WTC11 (cell line): Measurements from ENCODE around the gene KMT2A.

Experiments
- FOXP1 ChIP-seq: sonication (generic); formaldehyde crosslinking; IDR thresholded peaks from 2 replicates; pipeline ENCODE4 v1.8.0; 2022; ENCODE audit warnings: missing genetic modification reagents, mild to moderate bottlenecking, moderate library complexity, borderline replicate concordance
- TF ChIP-seq, protein P1 (sequence below): fragments of 200-600 bp; IDR thresholded peaks from 2 replicates; pipeline ENCODE4 v1.8.0; 2022; ENCODE audit warnings: antibody characterized with exemption

DNA sequence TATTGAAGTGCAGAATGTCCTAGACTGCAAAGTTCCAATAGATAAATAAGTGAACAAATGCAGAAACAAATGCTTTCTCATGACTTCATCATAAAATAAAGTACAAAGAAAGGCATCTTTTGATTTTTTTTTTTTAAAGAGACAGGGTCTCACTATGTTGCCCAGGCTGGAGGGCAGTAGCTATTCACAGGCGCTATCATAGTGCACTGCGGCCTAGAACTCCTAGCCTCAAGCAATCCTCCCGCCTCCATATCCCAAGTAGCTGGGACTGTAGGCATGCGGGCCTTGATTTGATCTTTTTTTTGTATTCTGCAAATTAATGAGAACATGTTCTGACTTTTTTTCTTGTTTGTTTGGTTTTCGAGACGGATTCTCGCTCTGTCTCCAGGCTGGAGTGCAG is 138.3 kb downstream of the KMT2A start:
- TF ChIP-seq, protein P1, sequence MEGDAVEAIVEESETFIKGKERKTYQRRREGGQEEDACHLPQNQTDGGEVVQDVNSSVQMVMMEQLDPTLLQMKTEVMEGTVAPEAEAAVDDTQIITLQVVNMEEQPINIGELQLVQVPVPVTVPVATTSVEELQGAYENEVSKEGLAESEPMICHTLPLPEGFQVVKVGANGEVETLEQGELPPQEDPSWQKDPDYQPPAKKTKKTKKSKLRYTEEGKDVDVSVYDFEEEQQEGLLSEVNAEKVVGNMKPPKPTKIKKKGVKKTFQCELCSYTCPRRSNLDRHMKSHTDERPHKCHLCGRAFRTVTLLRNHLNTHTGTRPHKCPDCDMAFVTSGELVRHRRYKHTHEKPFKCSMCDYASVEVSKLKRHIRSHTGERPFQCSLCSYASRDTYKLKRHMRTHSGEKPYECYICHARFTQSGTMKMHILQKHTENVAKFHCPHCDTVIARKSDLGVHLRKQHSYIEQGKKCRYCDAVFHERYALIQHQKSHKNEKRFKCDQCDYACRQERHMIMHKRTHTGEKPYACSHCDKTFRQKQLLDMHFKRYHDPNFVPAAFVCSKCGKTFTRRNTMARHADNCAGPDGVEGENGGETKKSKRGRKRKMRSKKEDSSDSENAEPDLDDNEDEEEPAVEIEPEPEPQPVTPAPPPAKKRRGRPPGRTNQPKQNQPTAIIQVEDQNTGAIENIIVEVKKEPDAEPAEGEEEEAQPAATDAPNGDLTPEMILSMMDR, result no peak
- no peak for TF ChIP-seq FOXP1 (CRISPR knock-in tag)
